CD14-positive monocyte (primary cell): Measurements from ENCODE around the gene GDPD2. TPM values are rescaled to one million over a fixed set of nuclear protein-coding genes. Genes with fewer than 3 reads are reported as not detected.
A peak's percentile ranks its signal among the peaks of the same experiment; 100 is the strongest.

Experiments
- DNase-seq, 3 donors: peaks; one replicate each; pipeline ENCODE4 v3.0.0-alpha.2; 2011 to 2022
- H2AFZ ChIP-seq: 2 replicates; pipeline ENCODE4 v1.6.0; 2012; ENCODE audit warnings: mild to moderate bottlenecking, low read depth, low read length, inconsistent platforms; ENCODE audit not compliant: insufficient read depth, poor library complexity, severe bottlenecking
- H3K27ac ChIP-seq, 2 donors: 1 replicate in 1 of 2; 2 replicates in 1 of 2; pipeline ENCODE4 v1.5.1; 2012 to 2013; ENCODE audit warnings: low read length in 2 of 2, control low read depth in 1 of 2, inconsistent platforms in 1 of 2, low read depth in 1 of 2, mild to moderate bottlenecking in 1 of 2
- H3K27me3 ChIP-seq, 2 donors: one replicate each; pipeline versions ENCODE4 v1.6.0 to v1.6.1; 2011 to 2013; ENCODE audit warnings: low read length in 2 of 2; ENCODE audit not compliant: control insufficient read depth in 2 of 2, insufficient read depth in 2 of 2
- H3K36me3 ChIP-seq, 2 donors: replicated peaks in 1 of 2; 1 replicate in 1 of 2; 2 replicates in 1 of 2; pipeline versions ENCODE4 v1.5.1 to v1.6.1; 2012 to 2013; ENCODE audit warnings: low read length in 2 of 2, control low read depth in 1 of 2, inconsistent platforms in 1 of 2, mild to moderate bottlenecking in 1 of 2; ENCODE audit not compliant: insufficient read depth in 2 of 2, control insufficient read depth in 1 of 2
- H3K4me1 ChIP-seq, 2 donors: 1 replicate in 1 of 2; 2 replicates in 1 of 2; pipeline versions ENCODE4 v1.5.1 to v1.6.1; 2012 to 2013; ENCODE audit warnings: low read length in 2 of 2, control low read depth in 1 of 2, inconsistent platforms in 1 of 2, mild to moderate bottlenecking in 1 of 2, moderate library complexity in 1 of 2; ENCODE audit not compliant: insufficient read depth in 2 of 2, control insufficient read depth in 1 of 2
- H3K4me2 ChIP-seq: replicated peaks from 2 replicates; pipeline ENCODE3; 2012; ENCODE audit warnings: low read length, moderate library complexity, mild to moderate bottlenecking; ENCODE audit not compliant: poor library complexity, severe bottlenecking; ENCODE audit errors: extremely low read depth
- H3K4me3 ChIP-seq, 3 experiments: fragments of 200-600 bp in 1 of 3; sonication (generic) in 1 of 3; replicated peaks in 1 of 3; 1 replicate in 2 of 3; 2 replicates in 1 of 3; pipeline ENCODE4 v1.5.1; 2011 to 2013; ENCODE audit warnings: low read length in 3 of 3, mild to moderate bottlenecking in 3 of 3, control low read depth in 2 of 3, low read depth in 2 of 3, inconsistent platforms in 1 of 3, moderate library complexity in 1 of 3
- H3K79me2 ChIP-seq: 2 replicates; pipeline ENCODE4 v1.6.0; 2012; ENCODE audit warnings: mild to moderate bottlenecking, control low read depth, inconsistent platforms, low read length, moderate library complexity; ENCODE audit not compliant: insufficient read depth
- H3K9ac ChIP-seq: 2 replicates; pipeline ENCODE4 v1.6.0; 2017; ENCODE audit warnings: low read length, mild to moderate bottlenecking; ENCODE audit not compliant: insufficient read depth, poor library complexity, severe bottlenecking
- H3K9me3 ChIP-seq, 2 donors: replicated peaks in 1 of 2; 1 replicate in 1 of 2; 2 replicates in 1 of 2; pipeline versions ENCODE4 v1.5.1 to v1.6.1; 2012 to 2013; ENCODE audit warnings: low read length in 2 of 2, control low read depth in 1 of 2; ENCODE audit not compliant: control insufficient read depth in 1 of 2, insufficient read depth in 1 of 2
- H4K20me1 ChIP-seq: 2 replicates; pipeline ENCODE4 v1.6.0; 2012; ENCODE audit warnings: mild to moderate bottlenecking, low read length, control low read depth, moderate library complexity; ENCODE audit not compliant: insufficient read depth
- H3K27ac Mint-ChIP-seq, 7 donors: one replicate each; pipeline ENCODE4 v1.8.0; 2020; ENCODE audit warnings: mild to moderate bottlenecking in 7 of 7, mixed read lengths in 7 of 7, moderate library complexity in 6 of 7, inconsistent platforms in 2 of 7
- H3K27me3 Mint-ChIP-seq, 3 donors: one replicate each; pipeline ENCODE4 v1.8.0; 2021 to 2022; ENCODE audit warnings: low read depth in 3 of 3, mild to moderate bottlenecking in 3 of 3, mixed read lengths in 3 of 3, moderate library complexity in 3 of 3, inconsistent platforms in 1 of 3
- H3K36me3 Mint-ChIP-seq, 2 donors: one replicate each; pipeline ENCODE4 v1.8.0; 2020; ENCODE audit warnings: mixed read lengths in 2 of 2, inconsistent platforms in 1 of 2, mild to moderate bottlenecking in 1 of 2
- H3K4me1 Mint-ChIP-seq: one replicate; pipeline ENCODE4 v1.8.0; 2020; ENCODE audit warnings: mild to moderate bottlenecking, mixed read lengths
- H3K4me3 Mint-ChIP-seq, 2 donors: one replicate each; pipeline ENCODE4 v1.8.0; 2020; ENCODE audit warnings: mild to moderate bottlenecking in 2 of 2, mixed read lengths in 2 of 2, moderate library complexity in 1 of 2
- H3K9me3 Mint-ChIP-seq, 7 donors: one replicate each; pipeline ENCODE4 v1.8.0; 2020 to 2022; ENCODE audit warnings: mixed read lengths in 7 of 7, mild to moderate bottlenecking in 6 of 7, moderate library complexity in 6 of 7, inconsistent platforms in 2 of 7
- CTCF ChIP-seq: fragments of 200-600 bp; IDR thresholded peaks from one replicate; pipeline ENCODE4 v1.8.0; 2022; ENCODE audit warnings: antibody characterized with exemption, mild to moderate bottlenecking
- WGBS: methylation state at CpG from one replicate; pipeline ENCODE4 v1.1.5; 2013; ENCODE audit warnings: missing lambda C conversion rate; ENCODE audit not compliant: insufficient coverage; 5-methylcytosine and 5-hydroxymethylcytosine counted together
- intact Hi-C, 2 donors: fragments of 100-400 bp; cut with micrococcal nuclease; formaldehyde crosslinking; loops; one replicate each; pipeline versions ENCODE4 v1.15.0 to v1.15.1; 2023
- polyA minus RNA-seq: library from RNA; depleted of rRNA, polyadenylated mRNA; stranded (reverse); fragments of >200 nt; gene quantifications from 2 replicates; pipeline ENCODE4 v1.2.3, GENCODE V29; 2012
- polyA plus RNA-seq, 3 donors: library from polyadenylated mRNA; depleted of rRNA in 1 of 3; unstranded in 2 of 3; stranded (reverse) in 1 of 3; fragments of 300-500 nt in 2 of 3; fragments of >200 nt in 1 of 3; fragmentation: Illumina TruSeq in 2 of 3; gene quantifications; 1 replicate in 2 of 3; 2 replicates in 1 of 3; pipeline ENCODE4 v1.2.3, GENCODE V29; 2012 to 2021
- total RNA-seq, 12 experiments: library from RNA in 1 of 12; stranded (reverse) in 1 of 12; fragments of 120-200 nt in 1 of 12; gene quantifications; one replicate each; pipeline ENCODE4 v1.2.4 and lab custom pipeline; 2013 to 2026; ENCODE audit warnings: mixed read lengths in 6 of 12, inconsistent platforms in 1 of 12

The GDPD2 gene
- total RNA-seq (2013), result not detected
- polyA plus RNA-seq, result not detected
- not detected in 2 replicates for polyA minus RNA-seq
- 0 to 0.69 (median 0) reads per million in 11 experiments for total RNA-seq (lab: John Stamatoyannopoulos, UW)

- Mint-ChIP-seq H3K27me3 (peaks cover 2 to 4% (median 4%) of the 10 kb centered on the region in 3 donors), H3K4me3 (no peak within 1 kb of the TSS), H3K4me1 (no peaks in the 10 kb centered on the region), H3K9me3 (peaks cover 0 to 2% (median 0%) of the 10 kb centered on the region in 7 donors), H3K36me3 (peaks cover 19 to 31% of the 10 kb centered on the region in 2 donors), H3K27ac (peak within 1 kb of the TSS in 2 of 7 donors; percentile 51 to 66)
- H3K9ac ChIP-seq, result no peak within 1 kb of the TSS
- no peaks in the 10 kb centered on the region for H3K9me3 ChIP-seq
- H3K4me3 ChIP-seq, result no peak within 1 kb of the TSS
- intact Hi-C loops, result no loop called here
- H3K27ac ChIP-seq, result no peak within 1 kb of the TSS
- no peak for DNase-seq
- H3K27me3 ChIP-seq, result no peaks in the 10 kb centered on the region
- no peak within 1 kb of the TSS for H3K4me2 ChIP-seq
- no peaks in the 10 kb centered on the region for H3K79me2 ChIP-seq
- H2AFZ ChIP-seq, result no peak within 1 kb of the TSS
- 0% methylated on average over 2 of the region's 11 CpGs for WGBS
- H4K20me1 ChIP-seq, result no peaks in the 10 kb centered on the region
- no peaks in the 10 kb centered on the region for H3K4me1 ChIP-seq
- no peak for TF ChIP-seq CTCF
- peaks cover 9 to 34% of the 10 kb centered on the region in 2 donors for H3K36me3 ChIP-seq
These were observed at the start of gene GDPD2 for GRCh38 chrX:70422851-70423341. Gene GDPD2, plus strand, starts transcription at chrX:70423314. Its CDS starts 1,671 bp downstream, at chrX:70424985.

DNA sequence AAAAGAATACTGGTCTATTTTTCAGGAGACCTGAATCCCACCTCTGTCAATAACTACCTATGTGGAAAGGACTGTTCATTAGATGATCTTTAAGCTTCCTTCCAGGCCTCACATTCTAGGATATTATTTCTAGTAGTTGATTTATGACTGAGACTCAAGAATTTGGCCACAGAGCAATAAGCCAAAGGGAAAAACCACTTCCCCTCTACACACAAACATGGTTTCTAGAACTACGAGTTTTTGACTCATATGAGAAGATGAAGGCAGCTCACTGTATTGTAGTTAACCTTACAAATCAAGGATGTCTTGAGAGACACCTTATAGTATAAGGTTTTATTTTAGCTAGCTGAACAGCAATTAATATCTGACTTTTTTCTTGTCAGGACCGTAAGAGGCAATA, 36.9 kb upstream of the GDPD2 start:
- H2AFZ ChIP-seq, result no peak overlapping the region
- Mint-ChIP-seq H3K27me3 (no peaks in the 10 kb centered on the region), H3K9me3 (peaks cover 0 to 2% (median 0%) of the 10 kb centered on the region in 7 donors), H3K36me3 (peaks cover 27 to 45% of the 10 kb centered on the region in 2 donors), H3K4me1 (no peaks in the 10 kb centered on the region), H3K4me3 (no peak overlapping the region), H3K27ac (no peak overlapping the region)
- H4K20me1 ChIP-seq, result no peaks in the 10 kb centered on the region
- no peaks in the 10 kb centered on the region for H3K27me3 ChIP-seq
- H3K27ac ChIP-seq, result no peak overlapping the region
- intact Hi-C loops, result no loop called here
- H3K4me2 ChIP-seq, result no peak overlapping the region
- DNase-seq, result no peak
- no peak overlapping the region for H3K9ac ChIP-seq
- TF ChIP-seq CTCF, result no peak
- H3K79me2 ChIP-seq, result no peaks in the 10 kb centered on the region
- WGBS, result no CpG with 5 or more reads among the region's 2 CpGs
- peaks cover 7 to 35% of the 10 kb centered on the region in 2 donors for H3K36me3 ChIP-seq
- H3K9me3 ChIP-seq, result no peaks in the 10 kb centered on the region
- no peaks in the 10 kb centered on the region for H3K4me1 ChIP-seq
- no peak overlapping the region for H3K4me3 ChIP-seq
